HG02938 (cell line): ENCODE measurements around the gene CLEC2D.
A peak's percentile ranks its signal among the peaks of the same experiment; 100 is the strongest.
"Not testable (repeated sequence)": the region's sequence is repeated elsewhere in the genome, so short reads cannot be mapped to it uniquely, and the experiment has no call there.

Experiments
- ATAC-seq: cut with Tn5 transposase; IDR thresholded peaks from one replicate; pipeline ENCODE4 v1.9.1; 2021; ENCODE audit warnings: mild to moderate bottlenecking, moderate library complexity; ENCODE audit not compliant: unreplicated experiment

Gene CLEC2D

DNA sequence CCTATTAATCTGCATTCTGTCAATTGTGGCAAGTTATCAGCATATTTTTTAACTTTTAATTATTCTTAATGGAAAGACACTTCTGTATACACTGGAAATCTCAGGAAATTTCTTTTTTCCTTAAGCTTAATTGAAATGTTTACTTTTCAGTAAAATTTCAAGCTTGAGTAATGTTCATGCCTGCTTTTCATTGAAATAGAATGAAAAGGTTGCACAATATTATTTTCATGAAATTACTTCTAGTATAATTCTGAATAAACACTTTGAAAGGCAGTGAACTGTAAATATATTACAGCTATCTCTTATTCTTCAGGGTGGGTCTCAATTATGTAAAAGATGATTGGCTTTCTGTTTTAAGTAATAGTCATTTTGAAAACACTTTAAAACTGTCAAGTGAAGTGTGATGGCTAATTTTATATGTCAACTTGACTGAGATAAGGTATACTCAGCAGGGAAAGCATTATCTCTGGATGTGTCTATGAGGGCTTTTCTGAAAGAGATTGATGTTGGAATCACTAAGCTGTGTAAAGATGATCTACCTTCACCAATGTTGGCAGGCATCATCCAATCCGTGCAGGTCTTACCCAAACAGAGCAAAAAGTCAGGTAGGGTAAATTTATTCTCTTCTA is 29.9 kb downstream of the CLEC2D start:
- no peak for ATAC-seq

DNA sequence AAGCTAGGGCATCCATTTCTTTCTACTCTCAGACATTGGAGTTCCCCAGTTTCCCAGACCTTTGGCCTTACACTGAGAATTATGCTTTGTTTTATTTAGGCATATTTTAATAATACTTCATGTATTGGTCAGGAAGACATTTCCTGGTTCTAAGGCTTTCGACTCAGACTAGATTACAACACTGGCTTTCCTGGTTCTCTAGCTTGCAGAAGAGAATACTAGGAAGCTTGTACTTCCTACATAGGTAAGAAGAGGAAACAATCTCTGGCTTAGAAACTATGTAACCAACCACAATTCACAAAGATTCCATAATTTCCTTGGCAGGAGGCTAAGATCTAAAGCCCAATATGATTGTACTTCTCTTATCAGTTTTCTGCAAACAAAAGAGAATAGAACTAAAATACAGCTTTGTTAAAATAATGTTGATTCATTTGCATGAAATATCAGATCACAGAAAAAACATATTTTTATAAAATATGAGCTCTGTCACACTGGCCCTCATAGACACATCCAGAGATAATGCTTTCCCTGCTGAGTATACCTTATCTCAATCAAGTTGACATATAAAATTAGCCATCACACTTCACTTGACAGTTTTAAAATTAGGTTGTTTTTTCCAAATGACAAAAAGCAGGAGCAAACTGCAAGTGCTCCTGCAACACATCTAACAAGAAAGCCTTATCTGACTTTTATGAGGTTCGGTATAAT is 30.5 kb downstream of the CLEC2D start:
- ATAC-seq, result no peak

DNA sequence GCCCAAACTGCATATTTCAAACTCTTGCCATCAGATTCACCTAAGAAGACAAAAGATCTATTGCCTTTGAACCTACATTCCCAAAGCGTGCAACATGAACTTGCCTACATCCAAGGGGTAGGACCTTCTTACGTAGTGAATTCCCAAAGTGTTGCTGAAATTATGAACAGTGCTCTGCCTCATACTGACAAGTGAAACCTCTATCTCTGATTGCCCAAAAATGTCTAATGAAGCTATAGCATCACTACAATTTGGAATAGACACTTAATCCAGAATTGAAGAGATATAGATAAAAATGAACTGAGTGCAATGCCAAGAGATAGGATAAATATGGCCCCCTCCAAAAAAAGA is 31.1 kb downstream of the CLEC2D start:
- ATAC-seq, result no peak

DNA sequence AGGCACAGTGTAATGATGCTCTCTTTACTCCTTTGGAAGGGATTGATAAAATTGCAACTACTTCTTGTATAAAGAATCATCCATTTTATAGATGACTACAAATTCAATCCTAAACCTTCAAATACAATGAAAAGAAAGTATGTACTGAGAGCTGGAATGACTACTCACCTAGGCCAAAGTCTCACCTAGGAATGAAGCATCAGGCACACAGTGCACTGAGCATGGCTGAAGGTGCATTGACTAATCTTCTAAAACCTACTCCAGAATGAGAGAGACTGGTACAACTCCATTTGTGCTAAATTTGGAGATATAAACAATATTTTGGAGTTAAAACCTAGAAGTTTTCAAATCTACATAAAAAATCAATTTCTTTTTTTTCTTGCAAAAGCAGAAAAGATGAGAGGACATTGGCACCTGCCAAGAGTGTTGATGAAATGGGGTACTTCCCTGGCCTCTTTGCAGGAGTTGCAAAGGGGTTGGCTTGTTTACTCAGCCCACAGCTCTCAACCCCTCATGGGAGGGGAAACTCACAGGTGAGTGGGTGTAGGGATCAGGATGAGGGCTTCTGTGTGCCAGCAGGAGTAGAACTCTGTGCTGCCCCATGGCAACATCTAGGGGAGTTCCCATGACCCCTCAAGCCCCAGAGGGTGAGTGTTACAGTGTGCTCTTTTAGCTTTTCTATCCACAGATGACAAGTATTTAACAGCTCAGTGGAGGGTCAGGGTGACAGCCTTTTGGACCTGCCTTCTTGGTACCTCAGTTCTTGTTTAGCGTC is 32.1 kb downstream of the CLEC2D start:
- no peak for ATAC-seq

DNA sequence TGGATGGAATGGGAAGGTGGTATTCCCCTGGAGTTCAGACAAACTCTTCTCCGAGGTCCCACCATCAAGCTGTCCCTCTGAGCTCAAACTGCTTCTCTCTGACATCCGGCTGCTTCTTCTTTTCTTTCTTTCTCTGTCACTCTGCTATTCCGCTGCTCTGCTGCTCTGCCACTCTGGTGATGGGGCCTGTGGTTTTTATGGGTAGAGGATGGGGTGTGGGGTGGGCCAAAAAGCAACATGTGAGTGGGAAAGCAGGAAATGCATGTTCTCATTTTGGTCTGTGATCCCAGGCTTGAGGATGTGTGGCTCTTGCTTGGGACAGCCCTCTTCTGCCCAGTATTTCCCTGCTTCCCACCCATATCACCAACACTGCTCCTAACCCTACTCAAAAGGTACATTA is 32.7 kb downstream of the CLEC2D start:
- no peak for ATAC-seq

DNA sequence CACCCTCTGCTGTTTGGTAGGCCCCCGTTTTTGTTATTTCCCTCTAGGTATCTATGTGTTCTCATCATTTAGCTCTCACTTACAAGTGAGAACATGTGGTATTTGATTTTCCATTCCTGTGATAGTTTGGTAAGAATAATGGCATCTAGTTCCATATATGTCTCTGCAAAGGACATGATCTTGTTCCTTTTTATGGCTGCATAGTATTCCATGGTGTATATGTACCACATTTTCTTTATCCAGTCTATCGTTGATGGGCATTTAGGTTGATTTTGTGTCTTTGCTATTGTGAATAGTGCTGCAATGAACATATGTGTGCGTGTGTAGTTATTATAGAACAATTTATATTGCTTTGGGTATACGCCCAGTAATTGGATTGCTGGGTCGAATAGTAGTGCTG is 35.0 kb downstream of the CLEC2D start:
- not testable (repeated sequence) for ATAC-seq

DNA sequence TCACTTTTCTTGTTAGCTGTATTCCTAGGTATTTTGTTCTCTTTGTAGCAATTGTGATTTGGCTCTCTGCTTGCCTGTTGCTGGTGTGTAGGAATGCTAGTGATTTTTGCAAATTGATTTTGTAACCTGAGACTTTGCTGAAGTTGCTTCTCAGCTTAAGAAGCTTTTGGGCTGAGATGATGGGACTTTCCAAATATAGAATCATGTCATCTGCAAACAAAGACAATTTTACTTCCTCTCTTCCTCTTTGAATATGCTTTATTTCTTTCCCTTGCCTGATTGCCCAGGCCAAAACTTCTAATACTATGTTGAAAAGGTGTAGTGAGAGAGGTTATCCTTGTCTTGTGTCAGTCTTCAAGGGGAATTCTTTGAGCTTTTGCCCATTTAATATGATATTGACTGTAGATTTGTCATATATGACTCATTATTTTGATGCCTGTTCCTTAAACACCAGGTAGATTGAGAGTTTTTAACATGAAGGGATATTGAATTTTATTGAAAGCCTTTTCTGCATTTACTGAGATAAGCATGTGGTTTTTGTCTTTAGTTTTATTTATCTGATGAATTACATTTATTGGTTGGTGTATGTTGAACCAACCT is 36.7 kb downstream of the CLEC2D start:
- ATAC-seq, result no peak

DNA sequence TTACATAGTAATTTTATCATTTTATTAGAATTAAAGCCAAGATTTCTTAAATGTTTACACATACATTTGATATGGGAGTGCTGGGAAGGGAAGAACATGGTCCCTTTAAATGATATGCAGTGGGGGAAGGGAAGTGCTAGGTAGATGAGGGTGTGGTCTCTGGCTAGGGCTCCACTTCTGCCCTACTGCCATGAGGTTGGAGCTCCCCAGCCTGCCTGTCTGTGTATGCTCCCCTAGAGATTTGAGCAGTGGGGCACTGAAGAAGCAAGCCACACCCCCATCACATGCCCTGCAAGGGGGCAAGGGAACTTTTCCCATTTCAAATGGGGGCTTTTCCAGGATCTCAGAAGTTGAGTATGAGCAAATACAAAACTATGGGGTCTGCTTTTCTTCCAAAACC is 37.8 kb downstream of the CLEC2D start:
- no peak for ATAC-seq

DNA sequence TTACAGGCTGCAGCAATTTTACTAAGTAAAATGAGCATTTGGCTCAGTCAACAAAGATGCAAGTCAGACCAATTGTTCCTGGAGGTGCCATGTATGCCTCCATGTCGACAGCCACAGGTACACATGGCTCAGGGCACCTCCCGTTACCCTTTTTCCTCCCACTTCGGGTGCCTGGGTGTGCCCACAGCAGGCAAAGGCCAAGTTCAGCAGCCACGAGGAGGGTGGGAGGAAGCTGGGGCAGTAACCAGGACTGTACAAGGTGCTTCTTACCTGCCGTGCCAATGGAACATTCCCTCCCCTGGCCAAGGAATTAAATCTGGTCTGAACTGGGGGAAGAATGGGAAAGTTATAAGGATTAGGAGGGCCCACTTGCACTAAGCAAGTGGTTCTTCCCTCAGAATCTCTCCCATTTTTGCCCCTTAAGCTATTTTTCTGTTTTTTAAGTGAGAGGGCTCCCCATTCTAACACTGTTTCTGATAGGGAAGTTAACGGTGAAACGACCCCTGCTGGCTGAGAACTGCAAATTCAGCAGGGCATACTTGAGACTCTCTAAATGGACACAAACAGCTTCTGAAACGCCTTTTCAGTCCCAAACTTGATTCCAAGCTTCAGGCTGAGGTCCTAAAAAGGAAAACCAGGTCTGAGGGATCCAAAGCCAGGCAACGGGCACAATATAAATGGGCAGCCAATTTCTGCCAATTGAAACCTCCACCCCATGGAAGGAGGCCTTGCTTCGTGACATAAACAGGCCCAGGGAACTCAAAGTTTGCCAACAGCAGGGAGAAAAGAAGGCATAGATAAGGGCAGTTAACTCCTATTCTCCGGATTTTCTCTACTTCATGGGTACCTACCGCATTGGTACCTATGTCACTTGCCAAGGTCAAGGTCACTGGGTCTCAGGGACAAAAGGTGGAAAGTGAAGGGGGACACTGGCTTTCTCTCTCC is 38.6 kb downstream of the CLEC2D start:
- no peak for ATAC-seq

DNA sequence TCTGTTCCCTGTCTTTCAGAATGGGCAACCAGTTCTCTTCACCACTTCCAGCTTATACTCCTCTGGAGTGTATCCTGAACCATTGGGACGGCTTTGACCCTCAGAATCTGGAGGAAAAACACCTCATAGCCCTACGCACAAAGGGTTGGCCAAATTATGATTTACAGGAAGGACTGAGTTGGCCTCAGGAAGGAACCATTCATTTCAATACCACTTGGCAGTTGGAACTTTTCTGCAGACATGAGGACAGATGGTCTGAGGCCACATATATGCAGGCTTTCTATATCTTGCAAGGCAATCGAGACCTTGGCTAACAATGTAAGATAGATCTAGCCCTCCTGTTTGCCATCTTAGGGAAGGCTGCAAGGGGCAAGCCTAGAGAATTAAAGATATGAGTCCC is 39.3 kb downstream of the CLEC2D start:
- ATAC-seq, result no peak

DNA sequence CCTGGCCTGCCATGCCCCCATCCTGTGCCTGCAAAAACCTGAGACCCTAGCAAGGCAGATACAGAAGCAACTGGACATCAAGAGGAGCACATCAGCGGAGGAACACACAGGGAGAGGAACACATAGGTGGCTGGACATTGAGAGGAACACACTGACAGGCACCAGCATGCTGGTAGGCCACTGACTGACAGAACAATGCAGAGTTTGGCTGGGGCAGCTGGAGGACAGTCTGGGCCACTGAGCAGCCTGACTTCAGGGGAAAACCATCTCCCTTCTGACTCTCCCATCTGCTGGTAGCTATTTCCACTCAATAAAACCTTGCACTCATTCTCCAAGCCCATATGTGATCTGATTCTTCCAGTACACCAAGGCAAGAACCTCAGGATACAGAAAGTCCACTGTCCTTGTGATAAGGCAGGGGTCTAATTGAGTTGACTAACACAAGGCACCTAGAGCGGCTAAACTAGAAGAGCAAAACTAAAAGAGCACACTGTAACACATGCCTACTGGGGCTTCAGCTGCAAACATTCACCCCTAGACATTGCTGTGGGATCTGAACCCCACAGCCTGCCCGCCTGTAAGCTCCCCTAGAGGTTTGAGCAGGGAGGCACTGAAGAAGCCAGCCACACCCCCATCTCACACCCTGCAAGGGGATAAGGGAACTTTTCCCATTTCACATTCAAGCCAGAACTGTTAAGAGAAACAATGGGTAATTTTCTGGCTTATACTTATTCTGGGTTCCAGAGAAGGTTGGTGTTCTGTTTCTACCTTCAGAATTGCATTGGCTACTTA is 41.3 kb downstream of the CLEC2D start:
- ATAC-seq, result no peak

DNA sequence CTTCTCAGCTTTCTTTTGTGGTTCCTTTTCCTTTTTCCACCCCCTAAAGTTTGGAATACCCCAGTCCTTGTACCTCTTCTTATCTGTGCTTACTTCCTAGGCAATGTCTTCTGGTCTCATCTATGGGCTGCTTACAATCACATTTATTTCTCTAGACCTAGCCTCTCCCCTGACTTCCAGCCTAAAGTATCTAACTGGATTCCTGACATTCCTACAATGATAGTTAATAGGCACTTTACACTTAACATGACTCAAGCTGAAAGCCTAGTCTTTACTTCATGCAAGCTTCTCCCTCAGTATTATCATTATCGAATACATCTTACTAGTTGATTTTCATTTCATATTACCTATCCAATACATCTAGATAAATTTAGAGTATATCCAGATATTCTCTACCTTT is 42.2 kb downstream of the CLEC2D start:
- no peak for ATAC-seq

DNA sequence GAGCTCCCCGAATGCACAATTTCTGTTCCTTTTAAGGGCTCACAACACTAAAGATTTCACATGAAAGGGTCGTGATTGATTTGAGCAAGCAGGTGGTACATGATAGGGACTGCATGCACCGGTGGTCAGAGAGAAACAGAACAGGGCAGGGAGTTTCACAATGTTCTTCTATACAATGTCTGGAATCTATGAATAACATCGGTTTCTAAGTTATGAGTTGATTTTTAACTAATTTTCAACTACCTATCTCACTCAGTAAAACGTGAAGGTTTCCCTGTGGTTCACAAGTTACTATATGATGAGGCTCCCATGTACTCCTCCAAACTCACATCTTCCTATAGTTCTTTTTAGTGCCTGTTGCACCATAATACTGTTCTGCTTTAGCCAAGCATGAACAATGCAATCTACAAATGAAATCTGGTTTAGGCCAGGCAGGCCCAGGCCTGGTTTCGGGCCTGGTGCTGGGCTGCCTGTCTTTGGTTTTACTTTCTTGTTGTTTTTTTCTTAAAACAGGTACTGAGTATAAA is 43.6 kb downstream of the CLEC2D start:
- peak; percentile 80 for ATAC-seq

DNA sequence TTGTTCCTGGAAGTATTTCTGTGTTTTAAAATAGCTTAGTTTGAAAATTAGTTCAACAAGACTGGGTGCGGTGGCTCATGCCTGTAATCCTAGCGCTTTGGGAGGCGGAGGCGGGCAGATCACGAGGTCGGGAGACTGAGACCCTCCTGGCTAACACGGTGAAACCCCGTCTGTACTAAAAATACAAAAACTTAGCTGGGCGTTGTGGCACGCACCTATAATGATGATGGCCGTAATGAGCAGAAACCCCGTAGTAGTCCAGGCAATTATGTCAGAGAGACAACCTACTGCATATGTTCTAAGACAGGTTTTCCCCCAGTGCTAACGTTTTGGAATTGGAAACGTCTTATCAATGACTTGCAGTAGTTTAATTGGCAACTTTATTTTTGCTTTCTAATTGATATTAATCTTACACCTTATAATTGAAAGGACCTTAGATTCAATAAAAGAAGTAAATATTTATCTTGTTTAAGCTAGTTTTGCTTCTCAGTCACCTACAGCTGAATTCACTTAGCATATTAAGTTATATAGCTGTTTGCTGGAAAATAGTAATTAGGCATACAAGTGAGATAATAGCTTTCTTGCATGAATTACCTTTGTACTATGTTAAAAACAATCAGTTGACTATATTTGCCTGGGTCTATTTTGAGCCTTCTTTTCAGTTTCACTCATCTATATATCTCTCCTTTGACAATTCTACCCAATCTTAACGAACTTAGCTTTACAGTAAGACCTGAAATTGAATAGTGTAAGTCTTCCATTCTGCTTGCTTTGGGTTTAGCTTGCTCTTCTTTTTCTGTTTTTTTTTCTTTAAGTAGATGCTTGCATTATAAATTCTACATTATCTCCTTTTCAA is 47.8 kb downstream of the CLEC2D start:
- ATAC-seq, result no peak

DNA sequence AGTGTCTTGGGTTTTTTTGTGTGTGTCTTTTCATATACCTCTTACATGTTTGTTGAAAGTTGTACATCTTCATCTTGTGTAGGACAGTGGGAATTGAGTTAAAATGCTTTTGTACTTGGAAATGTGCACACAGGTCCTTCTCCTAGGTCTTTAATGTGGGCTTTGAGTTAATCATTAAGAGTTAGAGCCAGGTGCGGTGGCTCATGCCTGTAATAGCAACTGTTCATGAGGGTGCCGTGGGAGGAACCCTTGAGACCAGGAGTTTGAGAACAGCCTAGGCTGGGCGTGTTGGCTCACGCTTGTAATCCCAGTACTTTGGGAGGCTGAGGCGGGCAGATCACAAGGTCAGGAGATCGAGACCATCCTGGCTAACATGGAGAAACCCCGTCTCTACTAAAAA is 49.5 kb downstream of the CLEC2D start:
- no peak for ATAC-seq

DNA sequence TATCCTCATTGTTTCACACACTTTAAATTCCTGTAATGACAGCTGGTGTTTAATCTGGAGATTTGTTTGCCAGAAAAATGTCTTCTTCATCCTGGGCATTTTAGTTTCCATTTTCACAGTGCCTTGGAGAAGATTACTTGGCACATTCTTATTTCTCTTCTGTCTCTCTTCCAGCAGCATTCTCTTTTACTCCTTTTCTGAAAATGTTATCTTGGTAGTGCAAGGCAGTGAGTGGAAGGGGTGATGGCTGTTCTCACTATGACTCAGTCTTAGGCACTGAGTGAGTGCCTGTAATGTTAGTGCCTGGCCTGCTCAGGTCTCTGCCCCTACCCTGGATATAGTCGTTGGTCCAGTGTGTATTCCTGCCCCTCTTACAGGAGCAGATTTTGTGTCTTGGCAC is 50.3 kb downstream of the CLEC2D start:
- no peak for ATAC-seq

DNA sequence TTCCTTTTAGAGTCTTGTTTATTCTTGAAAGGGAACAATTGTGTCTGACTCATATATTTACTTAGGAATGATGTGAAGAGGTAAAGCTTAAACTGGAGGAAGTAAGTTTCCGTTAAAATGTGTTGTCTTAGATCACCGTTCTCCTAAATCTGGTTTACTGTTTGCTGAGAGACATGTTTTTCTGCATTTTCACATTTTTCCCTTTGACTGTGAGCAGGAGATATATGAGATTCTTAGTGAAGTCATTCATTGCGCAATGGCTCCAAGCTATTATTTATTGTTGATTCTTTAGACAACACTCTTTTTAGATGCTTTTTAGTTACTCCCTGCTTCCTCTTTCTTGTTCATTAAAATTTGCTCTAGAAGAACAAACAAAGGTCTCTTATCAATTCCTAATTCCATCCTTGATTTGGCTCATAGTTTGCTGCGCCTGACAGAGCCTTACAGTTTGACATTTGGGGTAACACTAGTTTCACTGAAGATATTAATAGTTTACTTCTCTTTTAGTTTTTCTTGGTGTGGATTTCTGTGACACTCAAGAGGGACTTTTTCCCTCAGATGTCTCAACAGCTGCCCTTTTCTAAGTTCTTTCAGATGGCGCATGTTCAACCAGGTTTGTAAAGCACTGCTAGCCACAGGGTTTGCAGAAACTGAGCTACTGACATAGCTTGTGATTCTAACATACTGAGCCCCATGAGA is 52.0 kb downstream of the CLEC2D start:
- peak; percentile 60 for ATAC-seq

DNA sequence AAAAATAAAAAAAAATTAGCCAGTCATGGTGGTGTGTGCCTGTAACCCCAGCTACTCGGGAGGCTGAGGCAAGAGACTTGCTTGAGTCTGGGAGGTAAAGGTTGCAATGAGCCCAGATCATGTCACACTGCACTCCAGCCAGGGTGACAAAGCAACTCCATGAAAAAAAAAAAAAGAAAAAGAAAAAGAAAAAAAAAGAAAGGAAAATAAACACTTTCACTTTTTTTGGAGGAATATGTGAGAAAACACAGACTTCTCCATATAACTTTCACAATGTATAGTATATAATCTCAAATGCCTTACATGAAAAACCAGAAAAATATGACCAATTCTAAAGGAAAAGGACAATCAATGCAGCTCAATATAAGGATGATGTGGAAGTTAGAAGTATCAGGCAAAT is 54.5 kb downstream of the CLEC2D start:
- ATAC-seq, result no peak
